ENCODE measurements around the gene MMP7. TPM values are rescaled to one million over a fixed set of nuclear protein-coding genes. Genes with fewer than 3 reads are reported as not detected.
"Not testable (repeated sequence)": the region's sequence is repeated elsewhere in the genome, so short reads cannot be mapped to it uniquely, and the experiment has no call there.

The MMP7 gene
- total RNA-seq, 4 donors from 2014 or later: 2.1 to 34.2 TPM; not detected in 2

GRCh38 chr11:102518296-102519094 lies 12.1 kb downstream of the MMP7 start:
- no peak for TF ChIP-seq CTCF (IDR thresholded peaks at IDR 0.05)
- ATAC-seq (ENCODE audit: low FRiP score) (no peak), DNase-seq (ENCODE audit: low spot score) (no peak)

- DNase-seq (ENCODE audit: low spot score) (no peak), ATAC-seq (ENCODE audit: low FRiP score) (no peak)
- TF ChIP-seq CTCF (IDR thresholded peaks at IDR 0.05): no peak
Measured at GRCh38 chr11:102517670-102518069, 12.9 kb downstream of the MMP7 start.

GRCh38 chr11:102516179-102516578 lies 14.4 kb downstream of the MMP7 start:
- TF ChIP-seq CTCF (IDR thresholded peaks at IDR 0.05): no peak
- ATAC-seq (ENCODE audit: low FRiP score): no peak

GRCh38 chr11:102513869-102514268 lies 16.7 kb downstream of the MMP7 start:
- ATAC-seq (ENCODE audit: low FRiP score) (no peak), DNase-seq (ENCODE audit: low spot score) (no peak)
- TF ChIP-seq CTCF (IDR thresholded peaks at IDR 0.05): no peak

More at GRCh38 chr11:102516179-102516578, 14.4 kb downstream of the MMP7 start:
- DNase-seq (ENCODE audit: low spot score): no peak

- ATAC-seq (ENCODE audit: low FRiP score): no peak
- DNase-seq (ENCODE audit: low spot score): no peak
- TF ChIP-seq CTCF (IDR thresholded peaks at IDR 0.05): no peak
Measured at GRCh38 chr11:102510439-102511135, 20.0 kb downstream of the MMP7 start.

GRCh38 chr11:102502831-102503230 lies 27.7 kb downstream of the MMP7 start:
- DNase-seq (ENCODE audit: low spot score); ATAC-seq (ENCODE audit: low FRiP score): not testable (repeated sequence)

GRCh38 chr11:102500829-102501228 lies 29.7 kb downstream of the MMP7 start:
- TF ChIP-seq CTCF (IDR thresholded peaks at IDR 0.05): no peak
- no peak for ATAC-seq (ENCODE audit: low FRiP score)

More at GRCh38 chr11:102500829-102501228, 29.7 kb downstream of the MMP7 start:
- no peak for DNase-seq (ENCODE audit: low spot score)
